Esophagus muscularis mucosa (tissue), 4 donors: ENCODE results near the gene CEP164.

ENCODE experiments used
- CTCF ChIP-seq, 3 experiments: fragments of 200-600 bp in 2 of 3; fragments of 450-650 bp in 1 of 3; sonication (generic) in 2 of 3; IDR thresholded peaks; one replicate each; pipeline ENCODE4 v1.5.1; 2017 to 2019; ENCODE audit warnings: antibody characterized with exemption in 3 of 3, mild to moderate bottlenecking in 2 of 3, moderate library complexity in 1 of 3
- EP300 ChIP-seq: sonication (generic); formaldehyde crosslinking; IDR thresholded peaks from one replicate; pipeline ENCODE4 v1.6.1; 2017; ENCODE audit warnings: antibody characterized with exemption
- POLR2A ChIP-seq: fragments of 450-650 bp; IDR thresholded peaks from one replicate; pipeline ENCODE4 v1.6.1; 2017; ENCODE audit warnings: antibody characterized with exemption, moderate library complexity, mild to moderate bottlenecking, low read depth

GRCh38 chr11:117313828-117314768 lies 13.6 kb upstream of the CEP164 start:
- no peak for TF ChIP-seq CTCF (IDR thresholded peaks at IDR 0.05)
- TF ChIP-seq EP300, result no peak
- TF ChIP-seq POLR2A, result no peak
